PC-3 (cell line): ENCODE data around the gene UBASH3B. TPM values are rescaled to one million over a fixed set of nuclear protein-coding genes. Genes with fewer than 3 reads are reported as not detected.
"Not testable (repeated sequence)": the region's sequence is repeated elsewhere in the genome, so short reads cannot be mapped to it uniquely, and the experiment has no call there.

Experiments used
- ATAC-seq: fragments of 200-7000 bp; cut with Tn5 transposase; 2 replicates; pipeline ENCODE4 v1.9.1; 2020; ENCODE audit warnings: mild to moderate bottlenecking, moderate library complexity
- BruUV-seq: library from RNA; stranded (reverse); fragments of 400-500 nt; replicated peaks from 2 replicates; lab custom pipeline; 2021; lab: Mats Ljungman, UMichigan
- CTCF ChIA-PET: fragments of 300-600 bp; sonication (Branson Sonifier 250); formaldehyde crosslinking; loops from one replicate; lab custom pipeline; 2022; ENCODE audit warnings: antibody characterized with exemption; lab: Charles Lee
- POLR2A ChIA-PET: fragments of 300-600 bp; sonication (Branson Sonifier 250); formaldehyde crosslinking; loops from one replicate; lab custom pipeline; 2022; ENCODE audit warnings: antibody characterized with exemption; ENCODE audit not compliant: unreplicated experiment; lab: Charles Lee
- DNase-seq: peaks from one replicate; pipeline ENCODE4 v3.0.0-alpha.2; 2015
- H2AFZ ChIP-seq: fragments of 300-600 bp; sonication (generic); 2 replicates; pipeline ENCODE4 v1.6.0; 2016; ENCODE audit warnings: antibody characterized with exemption, low read length
- H3F3A ChIP-seq: fragments of 300-600 bp; sonication (generic); one replicate; pipeline ENCODE4 v1.6.0; 2017; ENCODE audit warnings: antibody characterized with exemption, low read length, control low read depth, mild to moderate bottlenecking; ENCODE audit not compliant: unreplicated experiment
- H3K27ac ChIP-seq: fragments of 300-600 bp; sonication (generic); 2 replicates; pipeline ENCODE4 v1.5.1; 2016; ENCODE audit warnings: mild to moderate bottlenecking, low read length
- H3K27me3 ChIP-seq: fragments of 300-600 bp; sonication (generic); 2 replicates; pipeline ENCODE4 v1.6.1; 2016; ENCODE audit warnings: low read length, mixed read lengths
- H3K36me3 ChIP-seq: fragments of 300-600 bp; sonication (generic); 2 replicates; pipeline ENCODE4 v1.6.1; 2016; ENCODE audit warnings: low read depth, mixed run types, low read length, mixed read lengths
- H3K4me1 ChIP-seq: fragments of 300-600 bp; sonication (generic); 2 replicates; pipeline ENCODE4 v1.5.1; 2016; ENCODE audit warnings: low read length; ENCODE audit not compliant: insufficient read depth
- H3K4me2 ChIP-seq: fragments of 300-600 bp; sonication (generic); 2 replicates; pipeline ENCODE4 v1.6.0; 2016; ENCODE audit warnings: low read length
- H3K4me3 ChIP-seq: fragments of 300-600 bp; sonication (generic); 2 replicates; pipeline ENCODE4 v1.5.1; 2016; ENCODE audit warnings: mild to moderate bottlenecking, low read length, mixed read lengths
- H3K79me2 ChIP-seq: fragments of 300-600 bp; sonication (generic); 2 replicates; pipeline ENCODE4 v1.6.1; 2017; ENCODE audit warnings: low read length, mixed read lengths
- H3K9ac ChIP-seq: fragments of 300-600 bp; sonication (generic); 2 replicates; pipeline ENCODE4 v1.6.0; 2016; ENCODE audit warnings: mild to moderate bottlenecking, low read length
- H3K9me2 ChIP-seq: fragments of 300-600 bp; sonication (generic); replicated peaks from 2 replicates; pipeline ENCODE4 v1.6.1; 2016; ENCODE audit warnings: mixed run types, low read length, mixed read lengths
- H3K9me3 ChIP-seq: fragments of 300-600 bp; sonication (generic); 2 replicates; pipeline ENCODE4 v1.6.1; 2016; ENCODE audit warnings: low read length, mixed read lengths
- H4K20me1 ChIP-seq: fragments of 300-600 bp; sonication (generic); 2 replicates; pipeline ENCODE4 v1.6.1; 2016; ENCODE audit warnings: low read length, mixed read lengths
- EZH2phosphoT487 ChIP-seq: fragments of 300-600 bp; sonication (generic); IDR thresholded peaks from 2 replicates; pipeline ENCODE4 v1.6.1; 2018; ENCODE audit warnings: mild to moderate bottlenecking, antibody characterized with exemption, low read length, borderline replicate concordance
- intact Hi-C: fragments of 100-400 bp; cut with micrococcal nuclease; formaldehyde crosslinking; loops from 2 replicates; pipeline ENCODE4 v1.9.0; 2023
- total RNA-seq: library from RNA; depleted of rRNA; stranded (reverse); fragments of >200 nt; gene quantifications from 2 replicates; pipeline ENCODE4 v1.2.3, GENCODE V29; 2014; rRNA removed
- TF ChIP-seq, protein P1 (sequence below): fragments of 300-600 bp; sonication (generic); conservative IDR thresholded peaks from 2 replicates; pipeline ENCODE4 v1.5.1; 2017; ENCODE audit warnings: antibody characterized with exemption, low read depth, mild to moderate bottlenecking, low read length

UBASH3B gene
- total RNA-seq, 1 experiment from 2014 or later: 178 TPM

DNA sequence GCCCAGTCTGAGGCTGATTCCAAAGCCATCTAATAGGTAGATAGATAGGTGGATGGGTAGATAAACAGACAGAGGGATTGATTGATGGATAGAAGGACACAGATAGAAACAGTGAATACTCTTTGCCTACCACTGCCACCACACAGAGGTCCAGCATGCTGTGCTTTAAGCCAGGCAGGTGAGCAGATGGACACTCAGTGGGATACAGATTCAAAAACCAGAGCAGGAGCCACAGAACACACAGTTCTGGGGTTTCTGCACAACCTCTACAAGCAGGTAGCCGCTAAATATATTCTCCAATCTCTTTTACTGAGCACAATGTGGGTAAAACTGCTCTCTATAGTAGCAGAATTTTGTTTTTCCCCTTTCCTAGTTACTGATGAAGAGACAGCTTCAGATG is 206.6 kb downstream of the UBASH3B start:
- TF ChIP-seq EZH2phosphoT487: no peak
- TF ChIP-seq, protein P1, sequence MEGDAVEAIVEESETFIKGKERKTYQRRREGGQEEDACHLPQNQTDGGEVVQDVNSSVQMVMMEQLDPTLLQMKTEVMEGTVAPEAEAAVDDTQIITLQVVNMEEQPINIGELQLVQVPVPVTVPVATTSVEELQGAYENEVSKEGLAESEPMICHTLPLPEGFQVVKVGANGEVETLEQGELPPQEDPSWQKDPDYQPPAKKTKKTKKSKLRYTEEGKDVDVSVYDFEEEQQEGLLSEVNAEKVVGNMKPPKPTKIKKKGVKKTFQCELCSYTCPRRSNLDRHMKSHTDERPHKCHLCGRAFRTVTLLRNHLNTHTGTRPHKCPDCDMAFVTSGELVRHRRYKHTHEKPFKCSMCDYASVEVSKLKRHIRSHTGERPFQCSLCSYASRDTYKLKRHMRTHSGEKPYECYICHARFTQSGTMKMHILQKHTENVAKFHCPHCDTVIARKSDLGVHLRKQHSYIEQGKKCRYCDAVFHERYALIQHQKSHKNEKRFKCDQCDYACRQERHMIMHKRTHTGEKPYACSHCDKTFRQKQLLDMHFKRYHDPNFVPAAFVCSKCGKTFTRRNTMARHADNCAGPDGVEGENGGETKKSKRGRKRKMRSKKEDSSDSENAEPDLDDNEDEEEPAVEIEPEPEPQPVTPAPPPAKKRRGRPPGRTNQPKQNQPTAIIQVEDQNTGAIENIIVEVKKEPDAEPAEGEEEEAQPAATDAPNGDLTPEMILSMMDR: no peak
- Histone ChIP-seq H3K36me3 (no peaks in the 10 kb centered on the region), H3K27me3 (no peaks in the 10 kb centered on the region), H3K79me2 (no peaks in the 10 kb centered on the region), H3F3A (no peaks in the 10 kb centered on the region), H4K20me1 (no peaks in the 10 kb centered on the region), H3K9ac (peak overlapping the region; percentile 10; the same call in 1 of the 2 replicates), H3K9me3 (no peaks in the 10 kb centered on the region), H3K4me2 (peak overlapping the region; percentile 48), H3K9me2 (no peaks in the 10 kb centered on the region), H3K4me3 (no peak overlapping the region), H2AFZ (no peak overlapping the region), H3K4me1 (peaks cover 37% of the 10 kb centered on the region), H3K27ac (peak overlapping the region; percentile 69)
- intact Hi-C loops: loop anchor here (2.0 to 10.0 kb wide), 2 partner anchors 21 to 193 kb away; partner anchors contain the start of gene JHY
- POLR2A ChIA-PET: interaction anchor here (0.5 to 0.6 kb wide), 2 partner anchors 26 to 705 kb away, joined by 4 to 13 read pairs; no protein-coding TSS in a partner anchor
- ATAC-seq (no peak; the same call in 1 of the 2 replicates), DNase-seq (no peak)
- CTCF ChIA-PET: interaction anchor here (0.9 kb wide), 1 partner anchor 161 kb away, joined by 3 read pairs; no protein-coding TSS in a partner anchor
- no TSS peak for BruUV-seq

DNA sequence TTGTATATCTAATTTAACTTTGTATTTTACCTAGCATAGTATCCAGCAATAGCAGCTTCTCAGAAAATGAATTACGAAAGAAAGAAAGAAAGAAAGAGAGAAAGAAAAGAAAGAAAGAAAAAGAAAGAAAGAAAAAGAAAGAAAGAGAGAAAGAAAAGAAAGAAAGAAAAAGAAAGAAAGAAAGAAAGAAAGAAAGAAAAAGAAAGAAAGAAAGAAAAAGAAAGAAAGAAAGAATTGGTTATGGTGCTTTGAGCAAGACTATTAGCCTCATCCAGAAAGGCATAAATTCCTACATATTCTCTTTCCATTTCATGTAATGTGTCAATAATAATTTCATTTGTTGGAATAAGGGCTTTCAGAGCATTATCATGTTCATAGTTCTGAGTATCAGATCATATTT is 207.6 kb downstream of the UBASH3B start:
- not testable (repeated sequence) for H4K20me1 ChIP-seq

DNA sequence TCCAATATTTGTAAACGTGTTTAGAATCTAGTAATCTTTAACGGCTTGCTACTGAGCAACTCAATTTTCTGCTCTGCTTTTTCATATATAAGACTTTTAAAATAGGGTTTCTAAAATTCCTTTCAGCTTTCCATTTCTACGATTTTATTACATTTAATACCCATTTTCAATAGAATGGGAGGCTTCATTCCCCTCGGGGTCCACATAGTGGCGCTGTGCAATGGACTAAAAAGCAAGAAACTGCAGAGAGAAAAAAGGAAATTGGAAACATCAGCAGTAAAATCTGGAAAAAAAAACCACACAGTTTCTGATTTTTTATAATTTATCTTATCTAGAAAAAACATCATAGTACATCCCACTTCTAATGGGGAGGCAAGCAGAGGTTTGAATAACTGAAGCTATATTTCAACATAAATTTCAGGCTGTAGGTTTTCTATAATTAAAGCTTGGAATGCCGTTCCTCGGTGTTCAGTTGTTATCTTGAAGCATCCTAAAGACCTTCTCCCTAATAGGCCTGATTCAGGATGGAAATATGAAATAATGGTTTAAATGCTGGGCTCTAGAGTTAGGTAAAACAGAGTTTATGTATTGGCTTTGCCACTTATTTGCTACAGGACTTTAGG is 208.3 kb downstream of the UBASH3B start:
- peak; percentile 80 for DNase-seq
- no peak for ATAC-seq
- H3K4me3 ChIP-seq: peak overlapping the region; percentile 48; the same call in 1 of the 2 replicates
- no peaks in the 10 kb centered on the region for H3K36me3 ChIP-seq
- peak overlapping the region; percentile 20 for H3K9ac ChIP-seq
- no peak for TF ChIP-seq EZH2phosphoT487
- TF ChIP-seq, protein P1: peak; percentile 98
- ChIA-PET CTCF (interaction anchor here (0.6 to 1.9 kb wide), 9 partner anchors 11 to 251 kb away, joined by 3 to 31 read pairs (median 7); no protein-coding TSS in a partner anchor), POLR2A (no interaction called here)
- H2AFZ ChIP-seq: peak overlapping the region; percentile 56
- H3K4me2 ChIP-seq: peak overlapping the region; percentile 64
- H3K27ac ChIP-seq: no peak overlapping the region
- H4K20me1 ChIP-seq: no peaks in the 10 kb centered on the region
- BruUV-seq: no TSS peak
- H3F3A ChIP-seq: no peaks in the 10 kb centered on the region
- no peaks in the 10 kb centered on the region for H3K79me2 ChIP-seq
- no peaks in the 10 kb centered on the region for H3K9me3 ChIP-seq
- intact Hi-C loops: loop anchor here (1.0 to 10.0 kb wide), 4 partner anchors 19 to 191 kb away; partner anchors contain the start of gene JHY
- H3K9me2 ChIP-seq: no peaks in the 10 kb centered on the region
- no peaks in the 10 kb centered on the region for H3K27me3 ChIP-seq
- peaks cover 22% of the 10 kb centered on the region for H3K4me1 ChIP-seq

More for the DNA sequence above, 207.6 kb downstream of the UBASH3B start:
- Histone ChIP-seq H3K4me2 (peak overlapping the region; percentile 64; the same call in 1 of the 2 replicates), H3K4me1 (peaks cover 26% of the 10 kb centered on the region), H3K9ac (peak overlapping the region; percentile 20)
- H3F3A ChIP-seq, ATAC-seq, H3K9me2 ChIP-seq, BruUV-seq, H3K27ac ChIP-seq, H3K79me2 ChIP-seq, H2AFZ ChIP-seq, H3K27me3 ChIP-seq, POLR2A ChIA-PET, H3K4me3 ChIP-seq, H3K9me3 ChIP-seq, H3K36me3 ChIP-seq, DNase-seq: not testable (repeated sequence)
- intact Hi-C loops: loop anchor here (1.0 to 10.0 kb wide), 4 partner anchors 20 to 192 kb away; partner anchors contain the start of gene JHY
- CTCF ChIA-PET: interaction anchor here (0.6 to 1.9 kb wide), 9 partner anchors 11 to 250 kb away, joined by 3 to 31 read pairs (median 7); no protein-coding TSS in a partner anchor

Other genes with a start within 250 kb of the UBASH3B start
- not detected in 2 replicates for gene CRTAM, start 182.8 kb downstream of the UBASH3B start, total RNA-seq
- gene JHY, start 227.0 kb downstream of the UBASH3B start, total RNA-seq: 3.6 and 4.9 TPM in 2 replicates